AG09319 (cell line): Measurements from ENCODE around the gene PDE4D.
"Not testable (repeated sequence)": the region's sequence is repeated elsewhere in the genome, so short reads cannot be mapped to it uniquely, and the experiment has no call there.

ENCODE experiments used
- DNase-seq: peaks from one replicate; pipeline ENCODE4 v3.0.0-alpha.2; 2010; ENCODE audit warnings: low read depth; ENCODE audit errors: extremely low read depth
- TF ChIP-seq, protein P1 (sequence below): IDR thresholded peaks from 2 replicates; pipeline ENCODE4 v1.5.1; 2011; ENCODE audit warnings: low read depth, mild to moderate bottlenecking, inconsistent platforms, low read length, moderate library complexity

PDE4D gene

DNA sequence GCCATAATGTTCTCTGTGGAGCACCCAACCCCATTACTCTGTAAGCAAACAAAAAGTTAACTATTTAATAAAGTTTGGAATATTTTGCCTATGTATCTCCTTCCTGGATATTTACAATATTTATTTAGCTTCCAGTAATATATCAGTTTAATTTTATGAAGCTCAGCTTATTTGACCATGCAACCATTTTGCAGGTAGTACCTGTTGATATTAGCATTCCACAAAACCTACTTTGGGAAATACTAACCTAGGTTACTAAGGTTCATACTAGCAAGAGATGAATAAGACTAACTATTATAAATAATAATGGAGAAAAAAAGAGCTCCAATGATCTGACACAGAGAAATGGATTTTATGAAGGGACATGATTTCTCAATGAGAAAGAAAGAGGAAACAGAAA is 506.4 kb downstream of the PDE4D start:
- TF ChIP-seq, protein P1, sequence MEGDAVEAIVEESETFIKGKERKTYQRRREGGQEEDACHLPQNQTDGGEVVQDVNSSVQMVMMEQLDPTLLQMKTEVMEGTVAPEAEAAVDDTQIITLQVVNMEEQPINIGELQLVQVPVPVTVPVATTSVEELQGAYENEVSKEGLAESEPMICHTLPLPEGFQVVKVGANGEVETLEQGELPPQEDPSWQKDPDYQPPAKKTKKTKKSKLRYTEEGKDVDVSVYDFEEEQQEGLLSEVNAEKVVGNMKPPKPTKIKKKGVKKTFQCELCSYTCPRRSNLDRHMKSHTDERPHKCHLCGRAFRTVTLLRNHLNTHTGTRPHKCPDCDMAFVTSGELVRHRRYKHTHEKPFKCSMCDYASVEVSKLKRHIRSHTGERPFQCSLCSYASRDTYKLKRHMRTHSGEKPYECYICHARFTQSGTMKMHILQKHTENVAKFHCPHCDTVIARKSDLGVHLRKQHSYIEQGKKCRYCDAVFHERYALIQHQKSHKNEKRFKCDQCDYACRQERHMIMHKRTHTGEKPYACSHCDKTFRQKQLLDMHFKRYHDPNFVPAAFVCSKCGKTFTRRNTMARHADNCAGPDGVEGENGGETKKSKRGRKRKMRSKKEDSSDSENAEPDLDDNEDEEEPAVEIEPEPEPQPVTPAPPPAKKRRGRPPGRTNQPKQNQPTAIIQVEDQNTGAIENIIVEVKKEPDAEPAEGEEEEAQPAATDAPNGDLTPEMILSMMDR: no peak
- no peak for DNase-seq

DNA sequence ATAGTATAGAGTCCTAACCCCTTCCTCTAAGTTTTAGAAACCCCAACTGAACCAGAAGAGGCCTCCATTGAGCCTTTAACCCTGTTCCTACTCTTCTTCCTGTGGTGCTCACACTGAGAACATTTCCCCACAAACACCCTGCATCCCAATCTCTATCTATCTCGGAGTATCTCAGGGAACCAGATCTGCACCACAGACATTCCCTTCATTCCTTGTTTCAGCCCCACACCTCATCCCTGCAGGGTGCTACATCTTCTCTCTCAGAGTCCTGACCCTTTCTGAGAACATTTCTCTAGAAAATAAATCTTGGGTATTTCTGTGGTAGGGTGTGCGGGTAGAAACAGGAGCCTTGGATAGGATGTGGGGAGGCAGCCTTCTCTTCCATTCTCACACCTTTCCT is 507.8 kb downstream of the PDE4D start:
- TF ChIP-seq, protein P1: no peak
- DNase-seq: no peak

DNA sequence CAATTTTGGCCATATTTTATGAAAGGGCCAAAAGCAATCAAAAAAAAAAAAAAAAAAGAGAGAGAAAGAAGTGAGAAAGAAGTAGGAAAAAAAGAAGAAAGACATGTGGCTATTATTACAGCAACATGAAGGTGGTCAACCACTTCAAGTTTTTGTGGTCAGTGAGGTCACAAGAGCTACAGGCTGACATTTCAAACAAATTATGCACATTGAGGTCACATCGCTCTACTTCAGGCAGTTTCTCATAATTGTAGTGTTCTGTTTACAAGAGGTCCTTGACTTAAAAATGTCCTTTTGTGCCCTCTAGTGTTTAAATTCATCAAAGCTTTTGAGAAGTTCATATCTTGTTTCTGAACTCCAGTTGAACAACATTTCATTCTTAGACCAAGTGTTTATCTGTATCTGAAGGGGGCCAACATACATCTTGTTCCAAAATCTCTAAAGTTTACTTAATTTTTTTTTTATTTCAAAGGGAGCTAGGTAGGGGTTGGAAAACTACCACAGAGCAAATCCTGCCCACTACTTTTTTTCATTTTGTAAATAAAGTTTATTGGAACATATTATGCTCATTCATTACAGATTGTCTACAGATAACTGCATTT is 513.1 kb downstream of the PDE4D start:
- peak; percentile 41 for DNase-seq
- TF ChIP-seq, protein P1: peak; percentile 45

DNA sequence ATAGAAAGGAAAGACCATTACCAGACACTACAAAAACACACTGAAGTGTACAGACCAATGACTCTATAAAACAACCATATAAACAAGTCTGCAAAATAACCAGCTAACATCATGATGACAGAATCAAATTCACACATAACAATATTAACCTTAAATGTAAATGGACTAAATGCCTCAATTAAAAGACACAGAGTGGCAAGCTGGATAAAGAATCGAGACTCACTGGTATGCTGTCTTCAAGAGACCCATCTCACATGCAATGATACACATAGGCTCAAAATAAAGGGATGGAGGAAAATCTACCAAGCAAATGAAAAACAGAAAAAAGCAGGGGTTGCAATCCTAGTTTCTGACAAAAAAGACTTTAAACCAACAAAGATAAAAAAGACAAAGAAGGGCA is 519.5 kb downstream of the PDE4D start:
- not testable (repeated sequence) for DNase-seq

DNA sequence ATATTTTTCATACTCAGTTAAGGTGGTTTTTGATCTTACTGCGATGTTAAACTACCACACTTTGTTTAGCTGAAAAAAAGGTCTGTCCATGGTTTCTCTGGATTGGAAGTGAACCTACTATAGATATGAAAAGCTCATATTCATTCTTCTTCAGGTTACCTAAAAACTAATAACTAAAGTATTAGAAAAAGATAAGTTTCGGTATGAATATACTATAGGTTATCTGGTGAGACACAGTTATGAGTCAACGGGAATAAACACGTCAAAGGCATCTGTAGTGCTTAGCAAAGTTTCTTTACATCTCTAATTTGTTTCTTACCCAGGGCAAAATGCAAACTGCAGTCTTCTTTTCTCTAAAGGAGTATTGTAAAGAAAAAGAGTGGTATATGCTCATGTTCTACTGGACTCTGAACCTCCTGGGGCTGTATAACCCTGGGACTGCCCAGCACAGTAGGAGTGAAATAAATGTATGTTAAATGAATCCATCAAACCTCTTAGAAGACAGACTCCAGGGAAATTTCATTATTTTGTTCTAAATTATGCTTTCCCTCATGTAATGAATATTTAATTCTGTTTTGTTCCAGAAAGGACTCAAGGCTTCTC is 521.9 kb downstream of the PDE4D start:
- TF ChIP-seq, protein P1: no peak
- no peak for DNase-seq

DNA sequence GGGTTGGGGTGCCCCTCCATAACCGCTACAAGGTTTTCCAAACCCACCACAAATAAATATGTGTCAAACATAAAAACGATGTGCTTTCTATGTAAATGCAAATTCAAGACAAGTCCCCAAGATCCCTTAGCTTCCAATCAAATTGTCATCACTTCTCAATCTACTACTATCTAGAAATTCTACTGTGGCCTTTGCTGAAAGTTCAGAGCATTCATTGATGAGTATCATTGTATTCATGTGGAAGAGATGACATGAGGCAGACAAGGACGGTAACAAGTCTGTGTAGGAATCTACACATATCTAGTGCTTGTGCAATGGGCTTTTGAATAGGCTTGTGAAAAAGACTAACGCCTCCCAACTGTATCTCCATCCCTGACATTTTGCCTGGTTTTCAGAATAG is 524.6 kb downstream of the PDE4D start:
- TF ChIP-seq, protein P1: no peak
- DNase-seq: no peak

DNA sequence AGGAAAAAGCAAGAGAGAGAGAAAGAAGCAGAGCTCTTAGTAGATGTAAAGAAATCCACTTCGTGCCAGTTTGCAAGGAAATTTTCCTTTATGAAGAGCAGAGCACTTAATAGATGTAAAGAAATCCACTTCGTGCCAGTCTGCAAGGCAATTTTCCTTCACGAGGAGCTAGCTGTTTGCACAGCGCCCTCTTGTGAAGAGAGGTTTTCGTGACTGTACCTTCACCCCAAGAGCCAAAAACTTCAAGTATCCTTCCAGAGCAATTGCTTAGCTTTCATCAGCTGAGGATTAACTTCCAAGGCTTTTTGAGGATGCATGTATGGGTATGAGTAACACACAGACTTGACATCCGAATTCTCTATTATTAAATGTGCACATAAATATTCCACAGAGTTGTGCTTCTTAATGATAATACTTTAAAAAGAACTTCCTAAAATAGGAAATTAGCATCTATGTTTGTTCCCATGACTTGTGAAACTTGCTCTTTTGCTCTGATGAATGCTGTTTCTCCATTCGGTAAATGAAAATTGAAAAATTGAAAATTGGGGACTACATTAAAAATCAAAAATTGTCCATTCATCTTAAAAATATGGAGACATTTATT is 525.6 kb downstream of the PDE4D start:
- TF ChIP-seq, protein P1: peak; percentile 84
- DNase-seq: peak; percentile 32
